Loucy (cell line): ENCODE results near the gene ADGRD2.

Experiments used
- H2AFZ ChIP-seq: fragments of 200-600 bp; sonication (generic); 2 replicates; pipeline ENCODE4 v1.6.0; 2016; ENCODE audit warnings: antibody characterized with exemption, mild to moderate bottlenecking, low read length, moderate library complexity
- H3F3A ChIP-seq: fragments of 200-600 bp; 2 replicates; pipeline ENCODE4 v1.6.0; 2016; ENCODE audit warnings: antibody characterized with exemption, low read depth, mild to moderate bottlenecking
- H3K27me3 ChIP-seq: fragments of 200-600 bp; sonication (generic); 2 replicates; pipeline ENCODE4 v1.6.1; 2014; ENCODE audit warnings: low read length, mild to moderate bottlenecking; ENCODE audit not compliant: insufficient read depth, poor library complexity, severe bottlenecking
- H3K36me3 ChIP-seq: fragments of 200-600 bp; sonication (generic); 2 replicates; pipeline ENCODE4 v1.6.1; 2016; ENCODE audit warnings: low read length; ENCODE audit not compliant: insufficient read depth
- H3K4me1 ChIP-seq: fragments of 200-600 bp; sonication (generic); 2 replicates; pipeline ENCODE4 v1.5.1; 2014; ENCODE audit warnings: low read length, mild to moderate bottlenecking; ENCODE audit not compliant: insufficient read depth, poor library complexity, severe bottlenecking
- H3K4me2 ChIP-seq: fragments of 200-600 bp; sonication (generic); 2 replicates; pipeline ENCODE4 v1.6.0; 2014; ENCODE audit warnings: antibody characterized with exemption, low read length, low read depth, mild to moderate bottlenecking; ENCODE audit not compliant: poor library complexity, severe bottlenecking
- H3K4me3 ChIP-seq: fragments of 200-600 bp; sonication (generic); 2 replicates; pipeline ENCODE4 v1.5.1; 2014; ENCODE audit warnings: low read length, mild to moderate bottlenecking, mixed read lengths; ENCODE audit not compliant: poor library complexity, severe bottlenecking
- H3K79me2 ChIP-seq: fragments of 200-600 bp; sonication (generic); 2 replicates; pipeline ENCODE4 v1.6.1; 2014; ENCODE audit warnings: low read length; ENCODE audit not compliant: insufficient read depth
- H3K9ac ChIP-seq: fragments of 200-600 bp; sonication (generic); 2 replicates; pipeline ENCODE4 v1.6.0; 2014; ENCODE audit warnings: mild to moderate bottlenecking, low read depth, low read length, moderate library complexity; ENCODE audit not compliant: poor library complexity, severe bottlenecking
- H3K9me2 ChIP-seq: fragments of 200-600 bp; sonication (generic); replicated peaks from 2 replicates; pipeline ENCODE4 v1.6.1; 2016; ENCODE audit warnings: low read depth, low read length, mixed read lengths
- H3K9me3 ChIP-seq: fragments of 200-600 bp; sonication (generic); 2 replicates; pipeline ENCODE4 v1.6.1; 2014; ENCODE audit warnings: mild to moderate bottlenecking, antibody characterized with exemption, low read length, low read depth; ENCODE audit not compliant: insufficient read depth
- H4K20me1 ChIP-seq: fragments of 200-600 bp; sonication (generic); 2 replicates; pipeline ENCODE4 v1.6.0; 2014; ENCODE audit warnings: antibody characterized with exemption, low read length, mild to moderate bottlenecking; ENCODE audit not compliant: insufficient read depth, poor library complexity, severe bottlenecking
- CTCF ChIP-seq: fragments of 200-600 bp; sonication (generic); conservative IDR thresholded peaks from 2 replicates; pipeline ENCODE4 v1.5.1; 2014; ENCODE audit warnings: mild to moderate bottlenecking, antibody characterized with exemption, low read length
- EZH2phosphoT487 ChIP-seq: fragments of 200-600 bp; IDR thresholded peaks from 2 replicates; pipeline ENCODE4 v1.6.1; 2018; ENCODE audit warnings: antibody characterized with exemption, mild to moderate bottlenecking, moderate library complexity, borderline replicate concordance

Gene ADGRD2

GRCh38 chr9:124499216-124499615, 49.0 kb downstream of the ADGRD2 start:
- Histone ChIP-seq H3K9me3 (no peaks in the 10 kb centered on the region), H2AFZ (no peak overlapping the region), H3K4me2 (no peak overlapping the region), H3K9ac (no peak overlapping the region), H3K9me2 (no peaks in the 10 kb centered on the region), H3K27me3 (no peaks in the 10 kb centered on the region), H3K4me1 (no peaks in the 10 kb centered on the region), H3K4me3 (no peak overlapping the region), H3K79me2 (no peaks in the 10 kb centered on the region), H3F3A (no peaks in the 10 kb centered on the region), H3K36me3 (no peaks in the 10 kb centered on the region), H4K20me1 (no peaks in the 10 kb centered on the region)
- TF ChIP-seq EZH2phosphoT487: no peak
- no peak for TF ChIP-seq CTCF

- Histone ChIP-seq H3K9me2 (no peaks in the 10 kb centered on the region), H4K20me1 (no peaks in the 10 kb centered on the region), H3K79me2 (no peaks in the 10 kb centered on the region), H3K27me3 (no peaks in the 10 kb centered on the region), H3K4me2 (no peak overlapping the region), H3K9me3 (no peaks in the 10 kb centered on the region), H3K36me3 (no peaks in the 10 kb centered on the region), H3F3A (no peaks in the 10 kb centered on the region), H3K4me3 (no peak overlapping the region), H2AFZ (no peak overlapping the region), H3K9ac (no peak overlapping the region), H3K4me1 (no peaks in the 10 kb centered on the region)
- TF ChIP-seq CTCF (no peak), EZH2phosphoT487 (no peak)
Observed at GRCh38 chr9:124500028-124500795, 50.0 kb downstream of the ADGRD2 start.

- Histone ChIP-seq H3K27me3 (no peaks in the 10 kb centered on the region), H3K4me3 (no peak overlapping the region), H3K36me3 (no peaks in the 10 kb centered on the region), H3K9ac (no peak overlapping the region), H4K20me1 (no peaks in the 10 kb centered on the region), H3K79me2 (no peaks in the 10 kb centered on the region), H3F3A (no peaks in the 10 kb centered on the region), H2AFZ (no peak overlapping the region), H3K9me2 (no peaks in the 10 kb centered on the region), H3K4me1 (no peaks in the 10 kb centered on the region), H3K9me3 (no peaks in the 10 kb centered on the region), H3K4me2 (no peak overlapping the region)
- no peak for TF ChIP-seq CTCF
- no peak for TF ChIP-seq EZH2phosphoT487
Observed at GRCh38 chr9:124500796-124501611, 50.8 kb downstream of the ADGRD2 start.
